Mesendoderm (in vitro differentiated cells): Measurements from ENCODE around the gene LTBP4.

Experiments
- DNase-seq: peaks from one replicate; pipeline ENCODE4 v3.0.0; 2013
- H2AK5ac ChIP-seq: 2 replicates; pipeline ENCODE4 v1.6.1; 2013; ENCODE audit warnings: low read length, inconsistent platforms
- H2BK120ac ChIP-seq: 2 replicates; pipeline ENCODE4 v1.6.1; 2013; ENCODE audit warnings: low read depth, mild to moderate bottlenecking, low read length, moderate library complexity, mixed read lengths
- H2BK15ac ChIP-seq: replicated peaks from 2 replicates; pipeline ENCODE4 v1.6.1; 2013; ENCODE audit warnings: low read depth, mild to moderate bottlenecking, moderate library complexity
- H2BK5ac ChIP-seq: 2 replicates; pipeline ENCODE4 v1.6.1; 2013; ENCODE audit warnings: low read length, inconsistent platforms
- H3K18ac ChIP-seq: 2 replicates; pipeline ENCODE4 v1.6.1; 2013; ENCODE audit warnings: mild to moderate bottlenecking, low read length, mixed read lengths
- H3K23ac ChIP-seq: one replicate; pipeline ENCODE4 v1.6.1; 2013; ENCODE audit warnings: low read length
- H3K27ac ChIP-seq: 2 replicates; pipeline ENCODE4 v1.5.1; 2013; ENCODE audit warnings: low read depth, mild to moderate bottlenecking, inconsistent platforms, low read length, moderate library complexity
- H3K27me3 ChIP-seq: 2 replicates; pipeline ENCODE4 v1.6.1; 2013; ENCODE audit warnings: low read length, control low read depth, mild to moderate bottlenecking, inconsistent platforms; ENCODE audit not compliant: insufficient read depth, poor library complexity
- H3K36me3 ChIP-seq: 2 replicates; pipeline ENCODE4 v1.6.1; 2013; ENCODE audit warnings: low read length, inconsistent platforms; ENCODE audit not compliant: control insufficient read depth, insufficient read depth
- H3K4ac ChIP-seq: one replicate; pipeline ENCODE4 v1.6.1; 2013; ENCODE audit warnings: low read depth, mild to moderate bottlenecking, low read length, moderate library complexity
- H3K4me1 ChIP-seq: 2 replicates; pipeline ENCODE4 v1.6.1; 2013; ENCODE audit warnings: low read depth, low read length, inconsistent platforms; ENCODE audit not compliant: control insufficient read depth
- H3K4me2 ChIP-seq: 2 replicates; pipeline ENCODE4 v1.6.1; 2013; ENCODE audit warnings: low read length
- H3K4me3 ChIP-seq: 2 replicates; pipeline ENCODE4 v1.5.1; 2013; ENCODE audit warnings: mild to moderate bottlenecking, low read length
- H3K56ac ChIP-seq: one replicate; pipeline ENCODE4 v1.6.1; 2013; ENCODE audit warnings: low read length
- H3K79me1 ChIP-seq: 2 replicates; pipeline ENCODE4 v1.6.1; 2013; ENCODE audit warnings: low read length, inconsistent platforms
- H3K79me2 ChIP-seq: 2 replicates; pipeline ENCODE4 v1.6.1; 2013; ENCODE audit warnings: mild to moderate bottlenecking, low read length; ENCODE audit not compliant: control insufficient read depth, insufficient read depth
- H3K9ac ChIP-seq: 2 replicates; pipeline ENCODE4 v1.6.1; 2013; ENCODE audit warnings: low read length, inconsistent platforms
- H4K5ac ChIP-seq: one replicate; pipeline ENCODE4 v1.6.1; 2013; ENCODE audit warnings: low read length
- H4K8ac ChIP-seq: one replicate; pipeline ENCODE4 v1.6.1; 2013; ENCODE audit warnings: low read depth, mild to moderate bottlenecking, control low read depth, low read length, moderate library complexity
- WGBS: extraction: QIAGEN DNeasy Blood & Tissue Kit; methylation state at CpG from one replicate; pipeline ENCODE4 v1.1.7; 2013; ENCODE audit warnings: low lambda C conversion rate, missing lambda C conversion rate; ENCODE audit not compliant: insufficient coverage; ENCODE audit errors: extremely low coverage; 5-methylcytosine and 5-hydroxymethylcytosine counted together

Gene LTBP4

DNA sequence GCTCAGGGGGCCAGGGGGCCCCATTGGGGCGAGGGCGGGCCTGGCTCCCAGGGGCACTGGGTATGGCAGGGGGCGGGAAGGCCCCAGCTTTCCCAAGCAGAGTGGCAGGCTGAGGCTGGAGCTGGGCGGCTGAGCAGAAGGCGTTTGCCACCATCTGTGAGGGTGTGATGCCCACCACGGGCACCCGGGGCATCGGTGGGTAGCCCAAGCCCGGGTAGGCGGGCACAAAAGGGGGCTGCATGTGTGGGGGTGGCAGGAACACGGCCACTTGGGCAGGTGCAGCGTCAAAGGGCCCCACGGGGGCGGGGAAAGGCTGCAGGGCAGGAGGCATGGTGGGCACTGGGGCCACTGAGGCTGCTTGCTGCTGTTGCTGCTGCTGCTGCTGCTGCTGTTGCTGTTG is 66.4 kb downstream of the LTBP4 start:
- Histone ChIP-seq H3K79me1 (no peaks in the 10 kb centered on the region), H2BK15ac (no peak overlapping the region), H3K4ac (no peak overlapping the region), H3K18ac (no peak overlapping the region), H4K8ac (no peak overlapping the region), H3K36me3 (peaks cover 19% of the 10 kb centered on the region), H3K4me2 (no peak overlapping the region), H3K4me1 (no peaks in the 10 kb centered on the region), H3K56ac (no peak overlapping the region), H3K9ac (no peak overlapping the region), H2BK5ac (no peak overlapping the region), H3K4me3 (no peak overlapping the region), H3K27ac (no peak overlapping the region), H2BK120ac (no peak overlapping the region), H3K27me3 (no peaks in the 10 kb centered on the region), H3K79me2 (no peaks in the 10 kb centered on the region), H2AK5ac (no peak overlapping the region), H4K5ac (no peak overlapping the region), H3K23ac (no peak overlapping the region)
- no CpG with 5 or more reads among the region's 14 CpGs for WGBS
- no peak for DNase-seq

DNA sequence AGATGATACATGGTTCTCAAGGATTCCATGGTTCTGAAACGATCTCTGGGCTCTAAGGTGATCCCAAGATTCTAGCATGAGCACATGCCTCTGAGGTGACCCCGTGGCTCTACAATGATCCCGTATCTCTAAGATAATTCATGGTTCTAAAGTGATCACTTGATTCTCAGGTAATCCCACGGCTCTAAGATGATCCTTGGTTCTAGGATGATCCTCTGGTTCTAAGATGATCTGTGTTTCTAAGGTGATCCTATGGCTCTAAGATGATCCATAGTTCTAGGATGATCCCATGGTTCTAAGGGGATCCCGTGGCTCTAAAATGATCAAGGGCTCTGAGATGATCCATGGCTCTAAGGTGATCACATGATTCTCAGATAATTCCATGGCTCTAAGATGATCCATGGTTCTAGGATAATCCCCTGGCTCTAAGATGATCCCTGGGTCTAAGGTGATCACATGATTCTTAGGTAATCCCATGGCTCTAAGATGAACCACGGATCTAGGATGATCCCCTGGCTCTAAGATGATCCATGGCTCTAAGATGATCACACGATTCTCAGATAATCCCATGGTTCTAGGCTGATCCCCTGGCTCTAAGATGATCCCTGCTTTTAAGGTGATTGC is 67.9 kb downstream of the LTBP4 start:
- H3K79me1 ChIP-seq = no peaks in the 10 kb centered on the region
- no peak overlapping the region for H3K9ac ChIP-seq
- no peak overlapping the region for H4K5ac ChIP-seq
- no peak overlapping the region for H4K8ac ChIP-seq
- no peaks in the 10 kb centered on the region for H3K4me1 ChIP-seq
- H3K79me2 ChIP-seq = no peaks in the 10 kb centered on the region
- H2BK5ac ChIP-seq = no peak overlapping the region
- H3K23ac ChIP-seq = no peak overlapping the region
- no peak overlapping the region for H3K4me2 ChIP-seq
- no peak overlapping the region for H3K4ac ChIP-seq
- H2BK15ac ChIP-seq = no peak overlapping the region
- H2AK5ac ChIP-seq = no peak overlapping the region
- H3K27ac ChIP-seq = no peak overlapping the region
- H3K56ac ChIP-seq = no peak overlapping the region
- no peak for DNase-seq
- no peak overlapping the region for H2BK120ac ChIP-seq
- no peaks in the 10 kb centered on the region for H3K27me3 ChIP-seq
- no peak overlapping the region for H3K18ac ChIP-seq
- peaks cover 21% of the 10 kb centered on the region for H3K36me3 ChIP-seq
- H3K4me3 ChIP-seq = no peak overlapping the region
- no CpG with 5 or more reads among the region's 7 CpGs for WGBS

DNA sequence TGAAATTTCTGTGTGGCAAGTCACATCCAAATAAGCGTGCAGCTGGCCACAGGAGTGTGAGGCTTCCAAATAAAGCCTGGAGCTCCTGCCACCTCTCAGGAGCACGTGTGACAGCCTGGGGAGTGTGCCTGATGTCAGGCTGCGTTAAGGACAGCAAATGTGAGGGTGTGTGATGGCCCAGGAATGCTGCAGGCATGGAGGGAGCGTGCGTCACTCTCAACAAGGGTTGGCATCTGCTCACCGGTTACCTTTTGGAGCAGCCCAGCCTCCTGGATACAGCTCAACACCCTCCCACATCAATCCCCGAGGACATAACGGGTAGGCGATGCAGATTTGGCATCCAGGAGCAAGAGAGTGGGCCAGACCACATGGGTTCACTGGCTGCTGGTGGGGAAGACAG is 70.2 kb downstream of the LTBP4 start:
- Histone ChIP-seq H3K36me3 (peaks cover 23% of the 10 kb centered on the region), H3K79me2 (no peaks in the 10 kb centered on the region), H3K27ac (no peak overlapping the region), H2BK120ac (no peak overlapping the region), H3K4me3 (no peak overlapping the region), H3K4me1 (no peaks in the 10 kb centered on the region), H3K4me2 (no peak overlapping the region), H3K79me1 (no peaks in the 10 kb centered on the region), H3K56ac (no peak overlapping the region), H2AK5ac (no peak overlapping the region), H4K5ac (no peak overlapping the region), H2BK15ac (no peak overlapping the region), H3K18ac (no peak overlapping the region), H2BK5ac (no peak overlapping the region), H4K8ac (no peak overlapping the region), H3K23ac (no peak overlapping the region), H3K4ac (no peak overlapping the region), H3K9ac (no peak overlapping the region), H3K27me3 (no peaks in the 10 kb centered on the region)
- WGBS = no CpG with 5 or more reads among the region's 9 CpGs
- DNase-seq = no peak

DNA sequence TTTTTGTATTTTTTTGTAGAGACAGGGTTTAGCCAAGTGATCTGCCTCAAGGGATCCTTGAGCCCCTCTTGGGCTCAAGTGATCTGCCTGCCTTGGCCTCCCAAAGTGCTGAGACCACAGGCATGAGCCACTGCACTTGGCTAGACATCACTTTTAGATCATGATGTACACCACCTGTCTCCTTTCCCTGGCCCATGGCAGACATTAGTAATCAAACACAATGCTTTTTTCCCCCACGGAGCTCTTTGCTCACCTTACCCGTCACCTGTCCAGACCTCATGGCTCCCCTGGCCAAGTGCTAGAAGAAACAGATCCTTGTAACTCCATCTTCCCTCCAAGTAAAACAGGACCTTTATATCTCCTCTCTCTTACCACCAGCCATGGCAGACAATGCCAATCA is 70.9 kb downstream of the LTBP4 start:
- Histone ChIP-seq H3K9ac (no peak overlapping the region), H3K4ac (no peak overlapping the region), H3K4me2 (no peak overlapping the region), H3K18ac (no peak overlapping the region), H2AK5ac (no peak overlapping the region), H4K5ac (no peak overlapping the region), H3K79me1 (no peaks in the 10 kb centered on the region), H2BK120ac (no peak overlapping the region), H3K27ac (no peak overlapping the region), H3K4me1 (no peaks in the 10 kb centered on the region), H3K4me3 (no peak overlapping the region), H2BK15ac (no peak overlapping the region), H3K79me2 (no peaks in the 10 kb centered on the region), H4K8ac (no peak overlapping the region), H3K23ac (no peak overlapping the region), H3K27me3 (no peaks in the 10 kb centered on the region), H2BK5ac (no peak overlapping the region), H3K36me3 (peaks cover 23% of the 10 kb centered on the region), H3K56ac (no peak overlapping the region)
- no peak for DNase-seq
- WGBS = no CpG with 5 or more reads among the region's 2 CpGs

DNA sequence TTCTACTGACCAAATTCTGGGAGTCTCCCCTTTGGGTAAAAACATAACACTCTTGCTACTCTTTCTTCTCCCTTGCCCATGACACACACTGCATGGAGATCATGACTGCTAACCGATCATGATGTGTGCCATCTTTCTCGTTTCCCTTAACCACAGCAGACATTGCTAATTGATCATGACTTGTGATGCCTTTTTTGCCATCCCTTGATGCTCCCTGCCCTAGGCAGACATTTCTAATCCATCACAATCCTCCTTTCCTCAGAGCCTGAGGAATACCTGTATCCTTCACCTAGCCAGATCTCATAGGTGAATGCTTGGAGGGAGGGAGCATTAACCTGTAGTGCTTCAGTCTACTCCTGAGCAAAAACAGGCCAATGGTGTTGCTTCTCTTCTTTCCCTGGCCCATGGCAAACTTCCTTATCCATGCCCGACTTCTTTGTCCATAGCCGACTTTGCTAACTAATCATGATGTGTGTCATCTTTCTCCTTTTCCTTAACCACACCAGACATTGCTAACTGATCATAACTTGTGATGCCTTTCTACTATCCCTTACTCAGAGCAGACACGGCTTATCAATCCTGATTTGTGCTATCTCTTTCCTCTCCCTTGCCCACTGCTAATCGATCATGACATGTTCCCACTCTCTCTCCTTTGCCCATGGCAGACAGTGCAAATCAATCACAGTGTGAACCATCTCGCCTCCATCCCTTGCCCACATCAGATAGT is 71.6 kb downstream of the LTBP4 start:
- Histone ChIP-seq H2BK120ac (no peak overlapping the region), H3K23ac (no peak overlapping the region), H3K36me3 (peaks cover 23% of the 10 kb centered on the region), H3K27ac (no peak overlapping the region), H4K8ac (no peak overlapping the region), H3K27me3 (no peaks in the 10 kb centered on the region), H3K79me1 (no peaks in the 10 kb centered on the region), H3K18ac (no peak overlapping the region), H4K5ac (no peak overlapping the region), H3K9ac (no peak overlapping the region), H3K4me2 (no peak overlapping the region), H3K4ac (no peak overlapping the region), H3K79me2 (no peaks in the 10 kb centered on the region), H3K4me3 (no peak overlapping the region), H2AK5ac (no peak overlapping the region), H2BK15ac (no peak overlapping the region), H3K56ac (no peak overlapping the region), H2BK5ac (no peak overlapping the region), H3K4me1 (no peaks in the 10 kb centered on the region)
- WGBS = no CpG with 5 or more reads among the region's 7 CpGs
- DNase-seq = no peak

DNA sequence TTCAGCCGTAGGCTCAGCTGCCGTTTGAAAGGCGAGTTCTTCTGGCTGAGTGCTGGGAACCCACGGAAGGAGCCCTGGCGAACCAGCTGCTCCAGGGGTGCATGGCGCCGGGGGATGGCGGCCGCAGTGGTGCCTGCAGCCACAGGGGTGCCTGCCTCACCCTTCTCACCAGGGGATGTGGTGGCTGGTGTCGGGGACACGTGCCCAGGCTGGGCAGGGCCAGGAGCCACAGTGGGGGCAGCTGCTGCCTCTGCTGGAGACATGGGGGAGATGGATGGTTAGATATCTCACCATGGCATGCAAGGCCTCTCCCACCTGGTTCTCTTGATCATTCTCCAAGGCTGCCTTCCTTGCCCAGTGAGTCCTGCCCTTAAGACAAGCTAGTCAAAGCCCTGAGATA is 72.2 kb downstream of the LTBP4 start:
- Histone ChIP-seq H3K27ac (no peak overlapping the region), H3K18ac (no peak overlapping the region), H4K5ac (no peak overlapping the region), H2BK5ac (no peak overlapping the region), H3K4me3 (no peak overlapping the region), H2BK15ac (no peak overlapping the region), H3K4me1 (no peaks in the 10 kb centered on the region), H3K56ac (no peak overlapping the region), H3K27me3 (no peaks in the 10 kb centered on the region), H3K23ac (no peak overlapping the region), H3K4me2 (no peak overlapping the region), H3K79me2 (no peaks in the 10 kb centered on the region), H3K4ac (no peak overlapping the region), H3K79me1 (no peaks in the 10 kb centered on the region), H2AK5ac (no peak overlapping the region), H4K8ac (no peak overlapping the region), H3K9ac (no peak overlapping the region), H2BK120ac (no peak overlapping the region), H3K36me3 (peaks cover 21% of the 10 kb centered on the region)
- no peak for DNase-seq
- WGBS = no CpG with 5 or more reads among the region's 11 CpGs
